K562 (cell line): ENCODE results near the gene ARID5B. TPM values are rescaled to one million over a fixed set of nuclear protein-coding genes. Genes with fewer than 3 reads are reported as not detected.

Source experiments
- MEIS2 ChIP-seq: fragments of 450-650 bp; IDR thresholded peaks from 2 replicates; pipeline ENCODE4 v1.6.1; 2014; ENCODE audit warnings: mild to moderate bottlenecking; ENCODE audit not compliant: partially characterized antibody
- NEUROD1 ChIP-seq: fragments of 150-350 bp; IDR thresholded peaks from 2 replicates; pipeline ENCODE4 v1.6.1; 2014; ENCODE audit warnings: borderline replicate concordance, low read length, low read depth; ENCODE audit not compliant: partially characterized antibody
- NFIC ChIP-seq: fragments of 450-650 bp; IDR thresholded peaks from 2 replicates; pipeline ENCODE4 v1.6.1; 2017; ENCODE audit warnings: mild to moderate bottlenecking, inconsistent platforms
- ZNF146 ChIP-seq: IDR thresholded peaks from one replicate; pipeline ENCODE4 v1.6.1; 2018; ENCODE audit warnings: missing compliant biosample characterization; ENCODE audit not compliant: unreplicated experiment
- ZNF175 ChIP-seq: fragments of 200-800 bp; sonication (Bioruptor generic); IDR thresholded peaks from 2 replicates; pipeline ENCODE4 v1.6.1; 2016; ENCODE audit warnings: low read depth, mild to moderate bottlenecking, missing genetic modification characterization, missing compliant biosample characterization
- ZNF76 ChIP-seq: fragments of 250-450 bp; sonication (Bioruptor Pico); IDR thresholded peaks from 2 replicates; pipeline ENCODE4 v1.4.0; 2020; ENCODE audit warnings: mild to moderate bottlenecking, moderate library complexity, borderline replicate concordance
- ZNF778 ChIP-seq: fragments of 450-650 bp; formaldehyde crosslinking; IDR thresholded peaks from 2 replicates; pipeline ENCODE4 v1.4.0; 2020; ENCODE audit warnings: mild to moderate bottlenecking, moderate library complexity
- polyA plus RNA-seq, 8 experiments: library from polyadenylated mRNA; depleted of rRNA in 4 of 8; stranded (reverse) in 5 of 8; unstranded in 3 of 8; fragments of >200 nt; fragmentation: Nextera tagmentation in 2 of 8; fragmentation: Illumina TruSeq in 1 of 8; extraction: Ambion mirVana in 2 of 8; extraction: Trizol in 1 of 8; gene quantifications; 2 replicates each; pipeline versions ENCODE4 v1.2.1 to v1.2.3, GENCODE V29; 2011 to 2014; ENCODE audit warnings: inconsistent platforms in 1 of 8, missing spikeins in 1 of 8
- total RNA-seq, 7 experiments: library from RNA; depleted of rRNA in 6 of 7; stranded (reverse); fragments of >200 nt in 6 of 7; fragmentation: Illumina TruSeq in 2 of 7; extraction: Trizol in 2 of 7; gene quantifications; 2 replicates each; pipeline versions ENCODE4 v1.2.1 to v1.2.3, GENCODE V29; 2011 to 2021; ENCODE audit warnings: low replicate concordance in 1 of 7
- TF ChIP-seq, protein P1 (sequence below), 2 experiments: fragments of 450-650 bp; conservative IDR thresholded peaks; 2 replicates each; pipeline ENCODE4 v1.6.1; 2017; ENCODE audit warnings: mild to moderate bottlenecking in 2 of 2, moderate library complexity in 2 of 2
- TF ChIP-seq, protein P2 (sequence below): fragments of 450-650 bp; IDR thresholded peaks from 2 replicates; pipeline ENCODE4 v1.6.1; 2017; ENCODE audit warnings: mild to moderate bottlenecking, moderate library complexity
- TF ChIP-seq, protein P3 (sequence below): sonication (generic); formaldehyde crosslinking; IDR thresholded peaks from 2 replicates; pipeline ENCODE4 v1.9.0; 2022; ENCODE audit warnings: mild to moderate bottlenecking, missing genetic modification reagents
- TF ChIP-seq, protein P4 (sequence below): fragments of 450-650 bp; IDR thresholded peaks from 2 replicates; pipeline ENCODE4 v1.6.1; 2016
- TF ChIP-seq, protein P5 (sequence below): fragments of 200-800 bp; sonication (Bioruptor generic); IDR thresholded peaks from 2 replicates; pipeline ENCODE4 v1.6.1; 2016; ENCODE audit warnings: missing genetic modification characterization, missing compliant biosample characterization
- TF ChIP-seq, protein P6 (sequence below), 2 experiments: IDR thresholded peaks in 1 of 2; conservative IDR thresholded peaks in 1 of 2; 2 replicates each; pipeline ENCODE4 v1.6.1; 2016; ENCODE audit warnings: low read depth in 2 of 2, mild to moderate bottlenecking in 1 of 2, missing compliant biosample characterization in 1 of 2, missing genetic modification characterization in 1 of 2, moderate library complexity in 1 of 2

The ARID5B gene
- total and polyA plus RNA-seq, 9 of the 15 experiments (the other 6 are each of a cell fraction or from before 2014, with no cell fraction given): 0.48 to 1.6 (median 0.80) TPM

DNA sequence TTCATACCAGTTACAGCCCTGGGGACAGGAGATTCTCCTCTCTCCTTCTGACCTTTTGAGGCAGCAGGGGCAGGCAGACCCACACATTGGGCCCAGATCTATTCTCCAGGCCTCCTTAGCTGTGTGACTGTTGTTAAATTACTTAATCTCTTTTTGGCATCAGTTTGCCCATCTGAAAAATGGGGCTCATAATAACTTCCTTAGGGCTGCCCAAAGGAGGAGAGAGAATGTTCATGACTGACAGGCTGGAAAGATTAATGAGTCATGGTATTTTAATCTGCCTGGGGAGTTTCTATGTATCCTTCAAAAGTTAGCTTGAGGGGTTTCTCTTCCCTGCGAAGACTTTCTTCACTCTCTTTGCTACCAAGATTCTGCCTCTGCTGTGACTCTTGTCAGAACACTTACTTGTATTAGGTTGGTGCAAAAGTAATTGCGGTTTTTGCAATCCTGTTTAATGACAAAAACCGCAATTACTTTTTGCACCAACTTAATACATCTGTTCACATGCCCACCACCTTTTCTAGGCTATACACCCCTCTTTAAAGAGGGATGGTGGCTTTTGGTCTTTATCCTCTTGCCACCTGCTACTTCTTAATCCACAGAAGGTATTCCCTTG lies 83.4 kb downstream of the ARID5B start (continued):
- TF ChIP-seq MEIS2 (peak; percentile 64), ZNF778 (CRISPR knock-in tag) (no peak), ZNF76 (no peak), NEUROD1 (no peak), ZNF175 (CRISPR knock-in tag) (no peak), ZNF146 (CRISPR knock-in tag) (no peak), NFIC (no peak)
- TF ChIP-seq, protein P1, sequence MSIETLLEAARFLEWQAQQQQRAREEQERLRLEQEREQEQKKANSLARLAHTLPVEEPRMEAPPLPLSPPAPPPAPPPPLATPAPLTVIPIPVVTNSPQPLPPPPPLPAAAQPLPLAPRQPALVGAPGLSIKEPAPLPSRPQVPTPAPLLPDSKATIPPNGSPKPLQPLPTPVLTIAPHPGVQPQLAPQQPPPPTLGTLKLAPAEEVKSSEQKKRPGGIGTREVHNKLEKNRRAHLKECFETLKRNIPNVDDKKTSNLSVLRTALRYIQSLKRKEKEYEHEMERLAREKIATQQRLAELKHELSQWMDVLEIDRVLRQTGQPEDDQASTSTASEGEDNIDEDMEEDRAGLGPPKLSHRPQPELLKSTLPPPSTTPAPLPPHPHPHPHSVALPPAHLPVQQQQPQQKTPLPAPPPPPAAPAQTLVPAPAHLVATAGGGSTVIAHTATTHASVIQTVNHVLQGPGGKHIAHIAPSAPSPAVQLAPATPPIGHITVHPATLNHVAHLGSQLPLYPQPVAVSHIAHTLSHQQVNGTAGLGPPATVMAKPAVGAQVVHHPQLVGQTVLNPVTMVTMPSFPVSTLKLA (conservative IDR thresholded peaks at IDR 0.05): no peak
- TF ChIP-seq, protein P2, sequence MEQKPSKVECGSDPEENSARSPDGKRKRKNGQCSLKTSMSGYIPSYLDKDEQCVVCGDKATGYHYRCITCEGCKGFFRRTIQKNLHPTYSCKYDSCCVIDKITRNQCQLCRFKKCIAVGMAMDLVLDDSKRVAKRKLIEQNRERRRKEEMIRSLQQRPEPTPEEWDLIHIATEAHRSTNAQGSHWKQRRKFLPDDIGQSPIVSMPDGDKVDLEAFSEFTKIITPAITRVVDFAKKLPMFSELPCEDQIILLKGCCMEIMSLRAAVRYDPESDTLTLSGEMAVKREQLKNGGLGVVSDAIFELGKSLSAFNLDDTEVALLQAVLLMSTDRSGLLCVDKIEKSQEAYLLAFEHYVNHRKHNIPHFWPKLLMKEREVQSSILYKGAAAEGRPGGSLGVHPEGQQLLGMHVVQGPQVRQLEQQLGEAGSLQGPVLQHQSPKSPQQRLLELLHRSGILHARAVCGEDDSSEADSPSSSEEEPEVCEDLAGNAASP: no peak
- TF ChIP-seq, protein P3, sequence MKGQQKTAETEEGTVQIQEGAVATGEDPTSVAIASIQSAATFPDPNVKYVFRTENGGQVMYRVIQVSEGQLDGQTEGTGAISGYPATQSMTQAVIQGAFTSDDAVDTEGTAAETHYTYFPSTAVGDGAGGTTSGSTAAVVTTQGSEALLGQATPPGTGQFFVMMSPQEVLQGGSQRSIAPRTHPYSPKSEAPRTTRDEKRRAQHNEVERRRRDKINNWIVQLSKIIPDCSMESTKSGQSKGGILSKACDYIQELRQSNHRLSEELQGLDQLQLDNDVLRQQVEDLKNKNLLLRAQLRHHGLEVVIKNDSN (CRISPR knock-in tag): no peak
- TF ChIP-seq, protein P4, sequence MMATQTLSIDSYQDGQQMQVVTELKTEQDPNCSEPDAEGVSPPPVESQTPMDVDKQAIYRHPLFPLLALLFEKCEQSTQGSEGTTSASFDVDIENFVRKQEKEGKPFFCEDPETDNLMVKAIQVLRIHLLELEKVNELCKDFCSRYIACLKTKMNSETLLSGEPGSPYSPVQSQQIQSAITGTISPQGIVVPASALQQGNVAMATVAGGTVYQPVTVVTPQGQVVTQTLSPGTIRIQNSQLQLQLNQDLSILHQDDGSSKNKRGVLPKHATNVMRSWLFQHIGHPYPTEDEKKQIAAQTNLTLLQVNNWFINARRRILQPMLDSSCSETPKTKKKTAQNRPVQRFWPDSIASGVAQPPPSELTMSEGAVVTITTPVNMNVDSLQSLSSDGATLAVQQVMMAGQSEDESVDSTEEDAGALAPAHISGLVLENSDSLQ: peak; percentile 87
- TF ChIP-seq, protein P5, sequence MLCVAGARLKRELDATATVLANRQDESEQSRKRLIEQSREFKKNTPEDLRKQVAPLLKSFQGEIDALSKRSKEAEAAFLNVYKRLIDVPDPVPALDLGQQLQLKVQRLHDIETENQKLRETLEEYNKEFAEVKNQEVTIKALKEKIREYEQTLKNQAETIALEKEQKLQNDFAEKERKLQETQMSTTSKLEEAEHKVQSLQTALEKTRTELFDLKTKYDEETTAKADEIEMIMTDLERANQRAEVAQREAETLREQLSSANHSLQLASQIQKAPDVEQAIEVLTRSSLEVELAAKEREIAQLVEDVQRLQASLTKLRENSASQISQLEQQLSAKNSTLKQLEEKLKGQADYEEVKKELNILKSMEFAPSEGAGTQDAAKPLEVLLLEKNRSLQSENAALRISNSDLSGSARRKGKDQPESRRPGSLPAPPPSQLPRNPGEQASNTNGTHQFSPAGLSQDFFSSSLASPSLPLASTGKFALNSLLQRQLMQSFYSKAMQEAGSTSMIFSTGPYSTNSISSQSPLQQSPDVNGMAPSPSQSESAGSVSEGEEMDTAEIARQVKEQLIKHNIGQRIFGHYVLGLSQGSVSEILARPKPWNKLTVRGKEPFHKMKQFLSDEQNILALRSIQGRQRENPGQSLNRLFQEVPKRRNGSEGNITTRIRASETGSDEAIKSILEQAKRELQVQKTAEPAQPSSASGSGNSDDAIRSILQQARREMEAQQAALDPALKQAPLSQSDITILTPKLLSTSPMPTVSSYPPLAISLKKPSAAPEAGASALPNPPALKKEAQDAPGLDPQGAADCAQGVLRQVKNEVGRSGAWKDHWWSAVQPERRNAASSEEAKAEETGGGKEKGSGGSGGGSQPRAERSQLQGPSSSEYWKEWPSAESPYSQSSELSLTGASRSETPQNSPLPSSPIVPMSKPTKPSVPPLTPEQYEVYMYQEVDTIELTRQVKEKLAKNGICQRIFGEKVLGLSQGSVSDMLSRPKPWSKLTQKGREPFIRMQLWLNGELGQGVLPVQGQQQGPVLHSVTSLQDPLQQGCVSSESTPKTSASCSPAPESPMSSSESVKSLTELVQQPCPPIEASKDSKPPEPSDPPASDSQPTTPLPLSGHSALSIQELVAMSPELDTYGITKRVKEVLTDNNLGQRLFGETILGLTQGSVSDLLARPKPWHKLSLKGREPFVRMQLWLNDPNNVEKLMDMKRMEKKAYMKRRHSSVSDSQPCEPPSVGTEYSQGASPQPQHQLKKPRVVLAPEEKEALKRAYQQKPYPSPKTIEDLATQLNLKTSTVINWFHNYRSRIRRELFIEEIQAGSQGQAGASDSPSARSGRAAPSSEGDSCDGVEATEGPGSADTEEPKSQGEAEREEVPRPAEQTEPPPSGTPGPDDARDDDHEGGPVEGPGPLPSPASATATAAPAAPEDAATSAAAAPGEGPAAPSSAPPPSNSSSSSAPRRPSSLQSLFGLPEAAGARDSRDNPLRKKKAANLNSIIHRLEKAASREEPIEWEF (CRISPR knock-in tag): no peak
- TF ChIP-seq, protein P6, sequence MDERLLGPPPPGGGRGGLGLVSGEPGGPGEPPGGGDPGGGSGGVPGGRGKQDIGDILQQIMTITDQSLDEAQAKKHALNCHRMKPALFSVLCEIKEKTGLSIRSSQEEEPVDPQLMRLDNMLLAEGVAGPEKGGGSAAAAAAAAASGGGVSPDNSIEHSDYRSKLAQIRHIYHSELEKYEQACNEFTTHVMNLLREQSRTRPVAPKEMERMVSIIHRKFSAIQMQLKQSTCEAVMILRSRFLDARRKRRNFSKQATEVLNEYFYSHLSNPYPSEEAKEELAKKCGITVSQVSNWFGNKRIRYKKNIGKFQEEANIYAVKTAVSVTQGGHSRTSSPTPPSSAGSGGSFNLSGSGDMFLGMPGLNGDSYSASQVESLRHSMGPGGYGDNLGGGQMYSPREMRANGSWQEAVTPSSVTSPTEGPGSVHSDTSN (CRISPR knock-in tag; IDR thresholded peaks at IDR 0.05; ENCODE audit: low read depth): no peak
- TF ChIP-seq, protein P6 (tag; conservative IDR thresholded peaks at IDR 0.05; ENCODE audit: low read depth): peak; percentile 36
- TF ChIP-seq, all 486 proteins: peak for 7
